HG03045 (cell line): ENCODE results near the gene SOST.
A peak's percentile ranks its signal among the peaks of the same experiment; 100 is the strongest.
"Not testable (repeated sequence)": the region's sequence is repeated elsewhere in the genome, so short reads cannot be mapped to it uniquely, and the experiment has no call there.

ENCODE experiments used
- ATAC-seq: cut with Tn5 transposase; IDR thresholded peaks from one replicate; pipeline ENCODE4 v1.9.1; 2021; ENCODE audit warnings: mild to moderate bottlenecking, moderate library complexity; ENCODE audit not compliant: unreplicated experiment

Gene SOST

DNA sequence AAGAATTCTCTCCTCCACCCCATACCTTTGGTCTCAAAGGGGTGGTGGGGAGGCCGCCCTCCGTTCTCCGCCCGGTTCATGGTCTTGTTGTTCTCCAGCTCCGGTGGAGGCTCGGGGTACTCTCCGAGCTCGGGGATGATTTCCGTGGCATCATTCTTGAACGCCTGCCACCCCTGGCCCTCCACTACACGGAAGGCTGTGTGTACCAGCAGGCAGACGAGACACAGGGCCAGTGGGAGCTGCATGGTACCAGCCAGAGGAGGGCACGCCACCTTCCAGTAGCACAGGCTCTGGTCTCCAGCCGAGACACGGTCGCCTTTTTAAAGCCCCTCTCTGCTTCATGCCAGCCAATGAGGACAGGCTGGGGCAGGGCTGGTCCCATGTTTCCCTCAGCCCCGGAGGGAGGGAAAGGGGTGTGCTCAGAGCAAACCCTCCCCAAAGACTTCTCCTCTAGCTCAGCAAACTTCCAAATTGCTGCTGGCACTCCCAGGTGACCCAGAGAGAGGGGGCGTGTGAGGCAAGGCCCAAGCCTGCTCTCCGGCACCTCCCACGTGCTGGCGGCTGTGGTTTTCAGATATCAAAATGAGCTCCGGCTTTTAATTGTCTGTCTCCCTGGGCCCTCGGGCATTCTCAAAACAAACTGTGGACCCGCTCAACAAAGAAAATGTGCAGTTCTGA, at the start of gene SOST:
SOST (minus strand) TSS at position 295 of the 678 bp plus-strand sequence; CDS start at position 245, 50 bp downstream.
- ATAC-seq: no peak

DNA sequence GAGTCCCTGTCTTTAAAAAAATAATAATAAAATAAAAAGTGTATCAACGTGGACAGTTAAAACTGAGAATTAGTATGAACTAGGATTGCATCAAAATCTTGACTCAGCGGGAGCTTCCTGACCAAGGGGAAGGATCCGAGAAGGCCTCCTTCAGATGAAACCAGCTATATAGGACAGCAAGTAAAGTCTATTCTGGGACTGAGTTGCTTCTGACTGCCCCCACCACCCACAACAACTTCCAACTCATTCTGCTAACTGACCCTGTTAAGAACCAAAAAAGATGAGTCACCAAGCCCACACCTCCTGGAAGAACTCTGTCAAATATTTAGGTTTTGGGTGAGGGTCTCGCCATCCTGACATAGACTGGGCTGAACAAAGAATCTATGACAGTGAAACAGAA, 49.5 kb upstream of the SOST start:
- ATAC-seq: no peak

- no peak for ATAC-seq
These were observed 46.5 kb upstream of the SOST start for GRCh38 chr17:43805117-43805516.

DNA sequence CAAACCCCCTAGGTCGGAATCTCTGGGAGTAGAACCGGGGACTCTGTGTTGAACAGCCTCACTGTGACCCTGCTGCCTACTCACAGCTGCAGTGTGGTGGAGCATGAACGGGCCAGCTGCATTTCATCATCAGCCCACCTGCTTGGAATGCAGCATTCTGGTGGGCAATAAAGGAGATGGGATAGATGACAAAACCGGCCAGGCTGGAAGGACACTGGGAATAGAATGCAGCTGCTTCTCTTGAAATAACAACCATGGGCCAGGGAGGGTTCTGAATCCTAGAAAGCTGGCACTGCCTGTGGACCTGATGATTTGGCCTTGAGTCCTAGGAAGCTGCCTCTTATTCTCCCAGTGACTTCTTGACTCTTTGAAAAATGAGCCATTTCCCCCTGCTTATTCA, 45.2 kb upstream of the SOST start:
- no peak for ATAC-seq

- ATAC-seq: no peak
These were observed 43.3 kb upstream of the SOST start for GRCh38 chr17:43801844-43802243.

DNA sequence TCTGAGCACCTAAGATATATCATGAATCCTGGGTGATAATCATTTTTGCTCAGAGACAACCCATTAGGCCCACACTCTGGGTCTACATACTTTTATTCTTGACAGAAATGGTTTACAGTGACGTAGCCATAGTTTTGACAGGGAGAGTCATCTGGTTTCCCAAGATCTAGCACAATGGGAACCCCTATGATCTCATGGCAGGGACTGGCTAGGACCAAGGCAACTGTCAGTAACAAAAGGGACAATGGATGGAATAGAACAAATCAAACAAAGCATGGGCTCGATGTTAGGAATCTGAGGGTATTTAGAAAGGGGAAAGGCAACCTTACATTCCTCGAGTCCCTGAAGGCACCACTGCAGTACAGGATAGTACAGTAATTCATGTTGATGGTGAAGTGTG, 42.1 kb upstream of the SOST start:
- no peak for ATAC-seq

- ATAC-seq: no peak
These were observed 40.5 kb upstream of the SOST start for GRCh38 chr17:43799047-43799446.

DNA sequence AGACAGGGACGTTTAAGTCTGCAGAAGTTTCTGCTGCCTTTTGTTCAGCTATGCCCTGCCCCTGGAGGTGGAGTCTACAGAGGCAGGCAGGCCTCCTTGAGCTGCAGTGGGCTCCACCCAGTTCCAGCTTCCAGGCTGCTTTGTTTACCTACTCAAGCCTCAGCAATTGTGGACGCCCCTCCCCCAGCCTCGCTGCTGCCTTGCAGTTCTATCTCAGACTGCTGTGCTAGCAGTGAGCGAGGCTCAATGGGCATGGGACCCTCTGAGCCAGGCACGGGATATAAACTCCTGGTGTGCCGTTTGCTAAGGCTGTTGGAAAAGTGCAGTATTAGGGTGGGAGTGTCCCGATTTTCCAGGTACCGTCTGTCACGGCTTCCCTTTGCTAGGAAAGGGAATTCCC, 39.4 kb upstream of the SOST start:
- not testable (repeated sequence) for ATAC-seq

GRCh38 chr17:43792668-43793067, 34.1 kb upstream of the SOST start:
- not testable (repeated sequence) for ATAC-seq

GRCh38 chr17:43791589-43791988, 33.0 kb upstream of the SOST start:
- no peak for ATAC-seq

- ATAC-seq: no peak
These were observed 31.8 kb upstream of the SOST start for GRCh38 chr17:43790311-43790940.

DNA sequence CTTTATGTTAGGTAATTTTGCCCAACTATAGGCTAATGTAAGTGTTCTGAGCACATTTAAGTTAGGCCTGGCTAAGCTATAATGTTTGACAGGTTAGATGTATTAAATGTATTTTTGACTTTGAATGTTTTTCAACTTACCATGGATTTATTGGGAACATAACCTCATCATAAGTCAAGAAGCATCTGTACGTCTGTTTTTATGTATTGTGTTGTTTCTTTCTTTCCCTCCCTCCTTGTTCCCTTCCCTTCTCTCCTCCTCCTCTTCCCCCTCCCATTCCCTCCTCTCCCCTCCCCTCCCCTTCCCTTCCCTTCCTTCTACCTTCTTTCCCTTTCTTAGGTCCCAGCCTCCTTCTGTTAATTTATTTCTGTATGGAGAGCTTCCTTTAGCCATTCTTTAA, 30.9 kb upstream of the SOST start:
- no peak for ATAC-seq

DNA sequence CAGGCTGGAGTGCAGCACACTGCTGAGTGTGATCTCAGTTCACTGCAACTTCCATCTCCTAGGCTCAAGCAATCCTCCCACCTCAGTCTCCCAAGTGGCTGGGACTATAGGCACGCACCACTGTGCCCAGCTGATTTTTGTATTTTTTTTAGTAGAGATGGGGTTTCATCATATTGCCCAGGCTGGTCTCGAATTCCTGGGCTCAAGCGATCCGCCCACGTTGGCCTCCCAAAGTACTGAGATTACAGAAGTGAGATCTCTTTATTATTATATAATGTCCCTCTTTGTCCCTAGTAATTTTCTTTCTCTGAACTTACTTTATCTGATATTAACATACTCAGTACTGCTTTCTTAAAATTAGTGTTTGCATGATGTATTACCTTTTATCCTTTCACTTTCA, 29.9 kb upstream of the SOST start:
- no peak for ATAC-seq

DNA sequence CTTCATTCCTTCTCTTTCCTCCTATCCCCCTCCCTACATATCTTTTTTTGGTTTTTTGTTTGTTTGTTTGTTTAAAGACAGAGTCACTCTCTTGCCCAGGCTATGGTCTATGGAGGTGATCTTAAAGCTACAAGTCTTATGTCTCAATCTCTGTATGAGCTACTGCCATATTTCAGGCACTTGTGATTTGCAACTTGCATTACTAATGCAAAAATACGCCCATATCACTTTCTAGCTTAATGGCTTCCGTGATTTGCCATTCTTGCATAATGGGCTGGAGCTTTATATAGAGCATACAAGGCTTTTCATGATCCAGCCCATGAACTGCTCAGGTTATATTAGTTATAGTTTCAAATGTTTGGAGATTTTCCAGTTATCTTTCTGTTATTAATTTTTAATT, 29.1 kb upstream of the SOST start:
- no peak for ATAC-seq

DNA sequence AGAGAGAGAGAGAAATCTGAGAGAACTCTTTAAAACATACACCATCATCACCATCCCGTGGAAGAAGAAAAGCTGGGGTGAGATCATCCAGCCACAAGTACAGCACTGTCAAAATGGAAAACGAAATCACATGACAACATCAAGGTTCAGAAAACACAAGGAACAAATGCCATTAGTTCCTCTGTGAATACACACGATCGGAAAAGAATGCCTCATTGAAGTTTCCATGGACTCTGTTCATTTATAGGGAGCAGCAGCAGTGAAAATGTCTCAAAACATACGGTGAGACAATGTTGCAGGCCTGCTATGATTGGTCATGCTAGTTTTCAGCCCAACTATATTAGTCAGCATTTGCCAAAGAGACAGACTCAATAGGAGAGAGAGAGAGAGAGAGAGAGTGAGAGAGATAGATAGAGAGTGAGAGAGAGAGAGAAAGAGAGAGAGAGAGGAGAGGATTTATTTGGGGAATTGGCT, 26.1 kb upstream of the SOST start:
- no peak for ATAC-seq

DNA sequence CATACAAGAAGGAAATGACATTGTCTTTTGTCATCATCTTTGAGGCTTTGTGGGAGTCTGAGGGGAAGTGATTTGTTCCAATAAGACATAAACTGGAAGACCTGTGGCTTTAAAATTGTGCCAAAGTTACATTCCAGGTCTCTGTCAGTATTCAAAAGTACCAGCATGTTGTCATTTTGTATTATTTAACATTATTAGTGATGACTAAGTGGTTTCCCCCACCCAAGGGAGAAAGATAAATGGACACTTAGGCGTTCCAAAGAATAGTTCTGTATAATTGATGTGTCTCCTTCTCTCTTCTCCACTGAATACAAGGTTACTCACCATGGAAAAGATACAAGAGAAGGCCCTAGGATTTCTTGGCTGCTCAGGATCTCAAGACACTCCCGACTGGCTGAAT, 25.5 kb upstream of the SOST start:
- ATAC-seq: no peak

GRCh38 chr17:43782913-43783680, 24.5 kb upstream of the SOST start:
- ATAC-seq: no peak

GRCh38 chr17:43780135-43780534, 21.5 kb upstream of the SOST start, which contains the start of gene CFAP97D1:
CFAP97D1 (plus strand) TSS chr17:43780435; CDS start chr17:43780463, 28 bp downstream.
- no peak for ATAC-seq

GRCh38 chr17:43779145-43780125, 20.8 kb upstream of the SOST start:
- ATAC-seq: no peak

- ATAC-seq: peak; percentile 82
These were observed 19.9 kb upstream of the SOST start, which contains the start of gene DUSP3 for GRCh38 chr17:43778337-43779144. DUSP3 (minus strand) TSS chr17:43778977; CDS start chr17:43778924, 53 bp downstream.
